SW 1271 (cell line): ENCODE results near the gene PPCDC.

Experiments used
- DNase-seq, 2 experiments: peaks; one replicate each; lab custom pipeline; 2025; lab: John Stamatoyannopoulos, UW

The PPCDC gene

GRCh38 chr15:75023181-75023871 lies at the start of gene PPCDC:
Gene PPCDC, plus strand, starts transcription at chr15:75023590. Its CDS starts 4,729 bp downstream, at chr15:75028319.
- peak; percentile 95 to 97 for DNase-seq

GRCh38 chr15:74976159-74976558 lies 47.2 kb upstream of the PPCDC start:
- no peak for DNase-seq

- no peak for DNase-seq
Measured at GRCh38 chr15:74977599-74977998, 45.8 kb upstream of the PPCDC start.

GRCh38 chr15:74978077-74978476 lies 45.3 kb upstream of the PPCDC start:
- DNase-seq, result no peak

- DNase-seq, result no peak
Measured at GRCh38 chr15:74978503-74978902, 44.9 kb upstream of the PPCDC start.

GRCh38 chr15:74982183-74982582 lies 41.2 kb upstream of the PPCDC start:
- no peak for DNase-seq

- DNase-seq, result no peak
Measured at GRCh38 chr15:74983725-74984231, 39.6 kb upstream of the PPCDC start.

- DNase-seq, result peak; percentile 10 to 62
Measured at GRCh38 chr15:74988007-74988800, 35.2 kb upstream of the PPCDC start.

- DNase-seq, result no peak
Measured at GRCh38 chr15:74989527-74989926, 33.9 kb upstream of the PPCDC start.

- DNase-seq, result no peak
Measured at GRCh38 chr15:74992619-74993018, 30.8 kb upstream of the PPCDC start.

GRCh38 chr15:74994236-74994635 lies 29.2 kb upstream of the PPCDC start:
- no peak for DNase-seq

GRCh38 chr15:74994685-74995084 lies 28.7 kb upstream of the PPCDC start:
- no peak for DNase-seq

- DNase-seq, result peak; percentile 47 to 78
Measured at GRCh38 chr15:74995182-74995778, 28.1 kb upstream of the PPCDC start, which contains the start of gene SCAMP5. Gene SCAMP5, plus strand, starts transcription at chr15:74995563. Its CDS starts 16,277 bp downstream, at chr15:75011840.

GRCh38 chr15:74995779-74996765 lies 27.3 kb upstream of the PPCDC start:
- no peak for DNase-seq

- no peak for DNase-seq
Measured at GRCh38 chr15:74997141-74997540, 26.2 kb upstream of the PPCDC start.

- no peak for DNase-seq
Measured at GRCh38 chr15:74997543-74997942, 25.8 kb upstream of the PPCDC start.

- DNase-seq, result no peak
Measured at GRCh38 chr15:75001310-75001709, 22.1 kb upstream of the PPCDC start.

GRCh38 chr15:75002398-75002797 lies 21.0 kb upstream of the PPCDC start:
- no peak for DNase-seq

- DNase-seq, result no peak
Measured at GRCh38 chr15:75007216-75007615, 16.2 kb upstream of the PPCDC start.

GRCh38 chr15:75008221-75008625 lies 15.2 kb upstream of the PPCDC start:
- DNase-seq, result no peak

- DNase-seq, result no peak
Measured at GRCh38 chr15:75008629-75009326, 14.6 kb upstream of the PPCDC start.
